ENCODE measurements around the gene CTDSPL2.

Gene CTDSPL2

GRCh38 chr15:44479343-44479742, 51.9 kb downstream of the CTDSPL2 start:
- POLR2A ChIA-PET, result no interaction called here
- DNase-seq (ENCODE audit: extremely low spot score), result no peak

GRCh38 chr15:44482090-44482489, 54.7 kb downstream of the CTDSPL2 start:
- DNase-seq (ENCODE audit: extremely low spot score), result no peak
- ChIA-PET CTCF (no interaction called here), POLR2A (interaction anchor here (1.5 kb wide), 1 partner anchor 8 kb away, joined by 4 read pairs; no protein-coding TSS in a partner anchor)
- no peak for TF ChIP-seq ZNF384 (IDR thresholded peaks at IDR 0.05)
- no peak for TF ChIP-seq NFRKB (IDR thresholded peaks at IDR 0.05)
- TF ChIP-seq FOXK2 (IDR thresholded peaks at IDR 0.05), result no peak
- no peak for TF ChIP-seq ELF4 (IDR thresholded peaks at IDR 0.05)
- TF ChIP-seq BHLHE40 (IDR thresholded peaks at IDR 0.05; ENCODE audit: borderline replicate concordance), result no peak
- no peak for TF ChIP-seq ARNT (IDR thresholded peaks at IDR 0.05)
- no peak for TF ChIP-seq HDGF (IDR thresholded peaks at IDR 0.05; ENCODE audit: borderline replicate concordance)
- TF ChIP-seq, protein P1, sequence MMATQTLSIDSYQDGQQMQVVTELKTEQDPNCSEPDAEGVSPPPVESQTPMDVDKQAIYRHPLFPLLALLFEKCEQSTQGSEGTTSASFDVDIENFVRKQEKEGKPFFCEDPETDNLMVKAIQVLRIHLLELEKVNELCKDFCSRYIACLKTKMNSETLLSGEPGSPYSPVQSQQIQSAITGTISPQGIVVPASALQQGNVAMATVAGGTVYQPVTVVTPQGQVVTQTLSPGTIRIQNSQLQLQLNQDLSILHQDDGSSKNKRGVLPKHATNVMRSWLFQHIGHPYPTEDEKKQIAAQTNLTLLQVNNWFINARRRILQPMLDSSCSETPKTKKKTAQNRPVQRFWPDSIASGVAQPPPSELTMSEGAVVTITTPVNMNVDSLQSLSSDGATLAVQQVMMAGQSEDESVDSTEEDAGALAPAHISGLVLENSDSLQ (IDR thresholded peaks at IDR 0.05), result no peak
- no peak for TF ChIP-seq L3MBTL2 (conservative IDR thresholded peaks at IDR 0.05)
- no peak for TF ChIP-seq SP1 (IDR thresholded peaks at IDR 0.05)
- no peak for TF ChIP-seq TARDBP (IDR thresholded peaks at IDR 0.05)
- TF ChIP-seq CTBP1 (IDR thresholded peaks at IDR 0.05; ENCODE audit: borderline replicate concordance), result no peak
- no peak for TF ChIP-seq LEF1 (IDR thresholded peaks at IDR 0.05; ENCODE audit: borderline replicate concordance)
- TF ChIP-seq FOXM1 (IDR thresholded peaks at IDR 0.05; ENCODE audit: borderline replicate concordance), result no peak
- no peak for TF ChIP-seq SUZ12 (IDR thresholded peaks at IDR 0.05)
- no peak for TF ChIP-seq FOXA1 (IDR thresholded peaks at IDR 0.05)

More at GRCh38 chr15:44479343-44479742, 51.9 kb downstream of the CTDSPL2 start:
- CTCF ChIA-PET, result no interaction called here
- TF ChIP-seq L3MBTL2 (conservative IDR thresholded peaks at IDR 0.05), result no peak
- TF ChIP-seq ZNF384 (IDR thresholded peaks at IDR 0.05), result no peak

- no peak for DNase-seq (ENCODE audit: extremely low spot score)
- ChIA-PET POLR2A (no interaction called here), CTCF (no interaction called here)
- TF ChIP-seq HDGF (IDR thresholded peaks at IDR 0.05; ENCODE audit: borderline replicate concordance) (no peak), FOXK2 (IDR thresholded peaks at IDR 0.05) (no peak), BHLHE40 (IDR thresholded peaks at IDR 0.05; ENCODE audit: borderline replicate concordance) (no peak), TARDBP (IDR thresholded peaks at IDR 0.05) (no peak), NFRKB (IDR thresholded peaks at IDR 0.05) (no peak)
These were observed 58.5 kb downstream of the CTDSPL2 start for GRCh38 chr15:44485880-44486279.

DNA sequence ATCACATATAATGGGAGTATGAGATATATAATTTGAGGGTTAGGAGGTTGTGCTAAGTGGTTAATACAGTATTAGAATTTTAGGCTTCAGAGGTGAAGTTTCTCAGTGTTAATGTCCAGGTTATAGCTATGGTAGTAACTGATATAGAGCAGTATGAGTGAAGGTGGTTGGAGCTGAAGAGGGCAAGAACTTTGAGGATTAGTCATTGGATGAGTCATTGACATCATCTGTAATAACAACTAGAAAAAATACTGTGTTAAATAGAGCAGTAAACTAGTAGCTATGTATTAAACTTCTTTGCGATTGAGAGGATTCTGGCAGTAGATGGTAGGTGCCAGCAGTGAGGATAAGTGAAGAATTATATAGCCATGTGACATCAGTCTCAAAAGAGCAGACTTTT, 62.0 kb downstream of the CTDSPL2 start:
- POLR2A ChIA-PET, result interaction anchor here (1.4 kb wide), 1 partner anchor 8 kb away, joined by 4 read pairs; no protein-coding TSS in a partner anchor
- no peak for TF ChIP-seq NFRKB (IDR thresholded peaks at IDR 0.05)
- TF ChIP-seq HDGF (IDR thresholded peaks at IDR 0.05; ENCODE audit: borderline replicate concordance), result no peak
- TF ChIP-seq FOXA1 (IDR thresholded peaks at IDR 0.05), result no peak
- TF ChIP-seq FOXM1 (IDR thresholded peaks at IDR 0.05; ENCODE audit: borderline replicate concordance), result no peak
- no peak for TF ChIP-seq BHLHE40 (IDR thresholded peaks at IDR 0.05; ENCODE audit: borderline replicate concordance)
- no peak for TF ChIP-seq CTBP1 (IDR thresholded peaks at IDR 0.05; ENCODE audit: borderline replicate concordance)
- no peak for TF ChIP-seq L3MBTL2 (conservative IDR thresholded peaks at IDR 0.05)
- no peak for TF ChIP-seq LEF1 (IDR thresholded peaks at IDR 0.05; ENCODE audit: borderline replicate concordance)
- TF ChIP-seq, protein P1 (IDR thresholded peaks at IDR 0.05), result no peak
- TF ChIP-seq SUZ12 (IDR thresholded peaks at IDR 0.05), result no peak
- TF ChIP-seq FOXK2 (IDR thresholded peaks at IDR 0.05), result no peak
- no peak for TF ChIP-seq SP1 (IDR thresholded peaks at IDR 0.05)
- no peak for TF ChIP-seq ARNT (IDR thresholded peaks at IDR 0.05)
- TF ChIP-seq TARDBP (IDR thresholded peaks at IDR 0.05), result no peak
- no peak for TF ChIP-seq ELF4 (IDR thresholded peaks at IDR 0.05)
- TF ChIP-seq ZNF384 (IDR thresholded peaks at IDR 0.05), result no peak
- CTCF ChIA-PET, result no interaction called here
- no peak for DNase-seq (ENCODE audit: extremely low spot score)

GRCh38 chr15:44490622-44491021, 63.2 kb downstream of the CTDSPL2 start:
- ChIA-PET CTCF (no interaction called here), POLR2A (interaction anchor here (1.4 kb wide), 1 partner anchor 9 kb away, joined by 4 read pairs; no protein-coding TSS in a partner anchor)
- TF ChIP-seq ELF4 (IDR thresholded peaks at IDR 0.05) (no peak), BHLHE40 (IDR thresholded peaks at IDR 0.05; ENCODE audit: borderline replicate concordance) (no peak), HDGF (IDR thresholded peaks at IDR 0.05; ENCODE audit: borderline replicate concordance) (no peak), SP1 (IDR thresholded peaks at IDR 0.05) (no peak), TARDBP (IDR thresholded peaks at IDR 0.05) (no peak)
- TF ChIP-seq, protein P1 (IDR thresholded peaks at IDR 0.05), result no peak
- no peak for DNase-seq (ENCODE audit: extremely low spot score)

GRCh38 chr15:44492040-44492439, 64.6 kb downstream of the CTDSPL2 start:
- ChIA-PET CTCF (interaction anchor here (0.6 kb wide), 1 partner anchor 19 kb away, joined by 3 read pairs; no protein-coding TSS in a partner anchor), POLR2A (interaction anchor here (0.8 kb wide), 1 partner anchor 64 kb away, joined by 3 read pairs; the partner anchor contains the start of gene CTDSPL2)
- no peak for DNase-seq (ENCODE audit: extremely low spot score)
- no peak for TF ChIP-seq ARNT (IDR thresholded peaks at IDR 0.05)

GRCh38 chr15:44492672-44493071, 65.2 kb downstream of the CTDSPL2 start:
- CTCF ChIA-PET, result interaction anchor here (0.6 kb wide), 1 partner anchor 18 kb away, joined by 3 read pairs; no protein-coding TSS in a partner anchor
- DNase-seq (ENCODE audit: extremely low spot score), result no peak
- no peak for TF ChIP-seq NFRKB (IDR thresholded peaks at IDR 0.05)
- TF ChIP-seq TARDBP (IDR thresholded peaks at IDR 0.05), result no peak
- TF ChIP-seq CTBP1 (IDR thresholded peaks at IDR 0.05; ENCODE audit: borderline replicate concordance), result no peak
- POLR2A ChIA-PET, result interaction anchor here (1.2 kb wide), 1 partner anchor 65 kb away, joined by 4 read pairs; the partner anchor contains the start of gene CTDSPL2

Data from HEK293T (cell line).